ENCODE results near the gene URM1.

GRCh38 chr9:128375865-128376264, 4.7 kb downstream of the URM1 start:
- TF ChIP-seq CTCF (IDR thresholded peaks at IDR 0.05) = no peak
- no peak for TF ChIP-seq POLR2A (IDR thresholded peaks at IDR 0.05)

All from upper lobe of left lung (tissue), 4 donors.